ENCODE measurements around the gene BOLA3. TPM values are rescaled to one million over a fixed set of nuclear protein-coding genes. Genes with fewer than 3 reads are reported as not detected.
A peak's percentile ranks its signal among the peaks of the same experiment; 100 is the strongest.

Gene BOLA3
- polyA plus RNA-seq, 1 donor from 2014 or later = 89.1 TPM

DNA sequence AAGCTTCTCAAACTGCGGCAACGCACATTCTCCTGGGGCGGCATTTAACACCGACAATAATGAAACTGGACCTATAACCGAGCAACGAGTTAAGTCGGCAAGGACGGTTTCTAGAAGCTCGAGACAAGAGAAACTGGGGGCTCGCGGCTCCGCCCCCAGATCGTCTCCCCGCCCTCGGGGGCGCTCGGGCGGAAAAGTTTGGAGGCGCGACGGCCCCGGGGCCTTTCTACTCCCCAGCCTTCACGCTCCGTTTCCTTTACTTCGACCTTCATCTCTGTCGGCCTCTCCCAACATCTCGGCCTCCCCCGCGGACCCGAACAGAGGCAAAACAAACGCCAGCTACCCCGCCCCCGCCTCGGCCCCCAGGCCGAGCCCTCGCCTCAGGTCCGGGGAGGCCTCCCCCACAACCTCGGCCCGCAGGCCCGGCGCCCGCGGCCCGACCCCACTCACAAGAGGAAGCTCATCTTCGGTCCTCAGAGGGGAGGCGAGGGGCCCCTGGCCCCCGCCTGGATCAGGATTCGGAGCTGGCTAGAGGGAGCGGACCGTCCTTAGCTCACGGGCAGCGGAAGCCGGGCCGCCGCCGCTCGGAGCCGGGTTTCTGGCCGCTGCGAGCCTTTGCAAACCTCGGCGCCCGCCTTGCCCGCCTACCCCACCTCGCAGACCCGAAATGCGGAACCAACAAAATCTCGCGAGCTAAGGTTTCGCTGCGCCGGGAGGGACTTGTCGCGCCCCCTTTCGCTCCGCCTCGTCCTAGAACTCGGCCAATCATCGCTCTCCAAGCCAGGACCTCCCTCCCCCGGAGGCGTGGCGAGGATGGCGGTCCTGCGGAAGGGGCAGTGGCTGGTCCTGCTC is 30.7 kb upstream of the BOLA3 start, which contains the start of gene MOB1A:
TSS of gene MOB1A (minus strand) at position 669 of the 852 bp plus-strand sequence. CDS start at position 464, 205 bp downstream.
- H3K4me3 ChIP-seq (ENCODE audit: low read length) = peak within 1 kb of the TSS; percentile 90
- peaks cover 42% of the 10 kb centered on the region for H3K79me2 ChIP-seq (replicated peaks; ENCODE audit: insufficient read depth, low read length)
- H2AFZ ChIP-seq (ENCODE audit: low read depth, low read length) = peak within 1 kb of the TSS; percentile 69
- H3K9me3 ChIP-seq (ENCODE audit: low read length) = no peaks in the 10 kb centered on the region
- no peaks in the 10 kb centered on the region for H3K9me2 ChIP-seq (ENCODE audit: insufficient read depth, low read length)
- H3K27me3 ChIP-seq (ENCODE audit: insufficient read depth, low read depth, low read length) = no peaks in the 10 kb centered on the region
- peak within 1 kb of the TSS; percentile 96 for H3K4me2 ChIP-seq (ENCODE audit: low read length)
- peaks cover 3% of the 10 kb centered on the region for H3F3A ChIP-seq (ENCODE audit: insufficient read depth, low read length, poor library complexity, severe bottlenecking)
- TF ChIP-seq POLR2AphosphoS5 (IDR thresholded peaks at IDR 0.05) (peak; percentile 92), EZH2 (IDR thresholded peaks at IDR 0.05; ENCODE audit: borderline replicate concordance, insufficient read depth, low read length, poor library complexity, severe bottlenecking) (no peak), EP300 (conservative IDR thresholded peaks at IDR 0.05; ENCODE audit: poor library complexity, severe bottlenecking) (no peak), SMC3 (conservative IDR thresholded peaks at IDR 0.05; ENCODE audit: poor library complexity) (no peak), REST (IDR thresholded peaks at IDR 0.05; ENCODE audit: borderline replicate concordance) (peak; percentile 67), MXI1 (conservative IDR thresholded peaks at IDR 0.05; ENCODE audit: poor library complexity, severe bottlenecking) (peak; percentile 61)
- H4K20me1 ChIP-seq (ENCODE audit: insufficient read depth) = no peaks in the 10 kb centered on the region
- H3K27ac ChIP-seq (ENCODE audit: low read length) = peak within 1 kb of the TSS; percentile 80
- peak within 1 kb of the TSS; percentile 86 for H3K9ac ChIP-seq (ENCODE audit: low read length)
- H3K36me3 ChIP-seq (ENCODE audit: insufficient read depth, low read length) = no peaks in the 10 kb centered on the region

- peaks cover 46% of the 10 kb centered on the region for H3K79me2 ChIP-seq (replicated peaks; ENCODE audit: insufficient read depth, low read length)
- no peaks in the 10 kb centered on the region for H4K20me1 ChIP-seq (ENCODE audit: insufficient read depth)
- H3K27ac ChIP-seq (ENCODE audit: low read length) = peak overlapping the region; percentile 80
These were observed 30.0 kb upstream of the BOLA3 start for GRCh38 chr2:74177696-74178095.

More at GRCh38 chr2:74177696-74178095, 30.0 kb upstream of the BOLA3 start:
- Histone ChIP-seq H3K36me3 (ENCODE audit: insufficient read depth, low read length) (no peaks in the 10 kb centered on the region), H3K9me3 (ENCODE audit: low read length) (no peaks in the 10 kb centered on the region), H3K4me3 (ENCODE audit: low read length) (peak overlapping the region; percentile 90), H3K4me2 (ENCODE audit: low read length) (peak overlapping the region; percentile 96), H3K9ac (ENCODE audit: low read length) (peak overlapping the region; percentile 86), H3K27me3 (ENCODE audit: insufficient read depth, low read depth, low read length) (no peaks in the 10 kb centered on the region), H2AFZ (ENCODE audit: low read depth, low read length) (peak overlapping the region; percentile 69), H3K9me2 (ENCODE audit: insufficient read depth, low read length) (no peaks in the 10 kb centered on the region), H3F3A (ENCODE audit: insufficient read depth, low read length, poor library complexity, severe bottlenecking) (peaks cover 3% of the 10 kb centered on the region)
- TF ChIP-seq SMC3 (conservative IDR thresholded peaks at IDR 0.05; ENCODE audit: poor library complexity) (no peak), CTCF (IDR thresholded peaks at IDR 0.05; ENCODE audit: poor library complexity, severe bottlenecking) (no peak), RAD21 (conservative IDR thresholded peaks at IDR 0.05) (no peak), REST (IDR thresholded peaks at IDR 0.05; ENCODE audit: borderline replicate concordance) (no peak), MXI1 (conservative IDR thresholded peaks at IDR 0.05; ENCODE audit: poor library complexity, severe bottlenecking) (no peak), POLR2AphosphoS5 (IDR thresholded peaks at IDR 0.05) (no peak)
